GM21717 (cell line): ENCODE measurements around the gene OSM.

Experiments used
- ATAC-seq: cut with Tn5 transposase; IDR thresholded peaks from one replicate; pipeline ENCODE4 v1.9.1; 2021; ENCODE audit warnings: mild to moderate bottlenecking, moderate library complexity; ENCODE audit not compliant: unreplicated experiment

OSM gene

GRCh38 chr22:30285846-30286200 lies 19.2 kb upstream of the OSM start:
- ATAC-seq, result no peak

GRCh38 chr22:30285176-30285845 lies 18.7 kb upstream of the OSM start:
- no peak for ATAC-seq

DNA sequence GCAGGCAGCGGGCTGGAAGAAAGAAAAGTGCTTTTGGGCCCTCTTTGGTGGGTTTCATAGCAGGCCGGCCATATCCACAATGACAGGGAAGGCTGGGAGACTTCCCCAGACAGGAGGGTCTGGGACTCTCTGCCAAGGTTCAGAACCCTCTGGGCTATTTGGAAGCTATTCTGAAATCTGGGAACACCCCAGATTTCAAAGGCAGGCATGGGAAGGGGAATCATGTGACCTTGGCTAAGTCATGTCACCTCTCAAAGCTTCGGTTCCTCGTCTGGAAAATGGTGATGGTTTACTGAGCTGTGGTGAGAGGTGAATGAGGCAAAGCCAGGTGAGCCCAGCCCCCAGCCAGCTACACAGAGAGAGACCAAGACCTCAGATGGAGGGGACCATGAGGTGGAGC lies 18.0 kb upstream of the OSM start:
- no peak for ATAC-seq

GRCh38 chr22:30284172-30284571 lies 17.5 kb upstream of the OSM start:
- ATAC-seq, result no peak

- ATAC-seq, result no peak
These were observed 16.7 kb upstream of the OSM start for GRCh38 chr22:30283342-30283741.

DNA sequence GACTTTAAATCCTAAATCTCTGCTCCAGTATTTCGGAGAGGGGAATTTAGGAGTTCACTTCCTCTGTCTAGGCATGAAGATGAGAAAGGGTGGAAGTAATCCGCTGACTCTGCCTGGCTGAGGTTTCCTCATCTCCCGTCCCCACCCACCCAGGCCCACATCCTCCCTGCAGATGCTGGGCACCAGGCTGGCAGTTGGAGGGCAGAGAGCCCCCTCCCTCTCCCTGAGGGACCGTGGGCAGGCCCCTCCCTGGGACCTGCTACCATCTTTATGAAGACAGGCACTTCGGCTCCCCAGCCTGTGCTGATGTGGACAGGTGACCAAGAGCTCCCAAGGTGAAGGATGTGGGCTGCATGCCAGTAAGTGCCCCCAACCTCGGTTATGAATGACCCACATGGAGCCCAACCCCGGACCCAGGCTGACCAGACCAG lies 16.0 kb upstream of the OSM start:
- ATAC-seq, result no peak

GRCh38 chr22:30280505-30280904 lies 13.9 kb upstream of the OSM start:
- no peak for ATAC-seq

DNA sequence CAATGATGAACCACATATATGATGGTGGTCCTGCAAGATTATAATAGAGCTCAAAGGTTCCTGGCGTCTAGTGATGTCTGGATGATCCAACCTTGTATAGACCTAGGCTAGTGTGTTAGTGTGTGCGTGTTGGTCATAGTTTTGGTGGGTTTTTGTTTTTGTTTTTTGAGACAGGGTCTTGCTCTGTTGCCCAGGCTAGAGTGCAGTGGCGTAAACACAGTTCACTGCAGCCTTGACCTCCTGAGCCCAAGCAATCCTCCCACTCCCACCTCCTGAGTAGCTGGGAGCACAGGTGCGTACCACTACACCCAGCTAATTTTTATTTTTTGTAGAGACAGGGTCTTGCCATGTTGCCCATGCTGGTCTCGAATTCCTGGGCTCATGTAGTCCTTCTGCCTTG lies 13.3 kb upstream of the OSM start:
- no peak for ATAC-seq

DNA sequence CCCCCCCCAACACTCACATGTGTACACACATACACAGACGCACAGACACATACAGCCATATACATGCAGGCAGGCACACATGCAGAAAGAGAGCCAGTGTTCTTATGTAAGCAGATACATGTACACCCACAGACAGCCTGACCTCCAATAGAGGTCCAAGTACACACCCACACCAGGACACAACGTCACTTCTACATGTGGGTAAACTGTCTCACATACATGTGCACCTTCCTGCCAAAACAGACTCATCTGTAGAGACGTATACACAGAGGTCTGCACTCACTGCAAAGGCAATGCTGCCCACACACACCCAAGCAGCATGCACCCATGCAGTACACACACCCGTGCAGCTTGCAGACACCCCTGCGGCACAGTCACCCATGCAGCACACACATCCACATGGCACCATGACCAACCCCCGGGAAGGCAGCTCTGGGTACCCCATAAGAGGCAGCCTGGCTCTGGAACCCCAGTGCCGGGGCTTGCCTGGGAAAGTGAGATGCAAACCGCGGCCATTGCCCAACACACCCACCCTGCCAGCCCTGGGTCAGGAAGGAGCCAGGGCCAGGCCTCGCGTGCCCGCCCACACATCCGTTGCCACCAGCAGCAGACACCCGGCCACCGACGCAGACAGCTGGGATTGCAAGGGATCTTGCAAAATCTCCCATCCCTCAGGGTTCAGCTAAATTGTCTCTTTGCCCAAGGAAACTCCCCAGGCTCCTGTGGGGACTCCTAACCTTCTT lies 12.6 kb upstream of the OSM start:
- no peak for ATAC-seq

- no peak for ATAC-seq
These were observed 11.1 kb upstream of the OSM start for GRCh38 chr22:30277547-30278344.

DNA sequence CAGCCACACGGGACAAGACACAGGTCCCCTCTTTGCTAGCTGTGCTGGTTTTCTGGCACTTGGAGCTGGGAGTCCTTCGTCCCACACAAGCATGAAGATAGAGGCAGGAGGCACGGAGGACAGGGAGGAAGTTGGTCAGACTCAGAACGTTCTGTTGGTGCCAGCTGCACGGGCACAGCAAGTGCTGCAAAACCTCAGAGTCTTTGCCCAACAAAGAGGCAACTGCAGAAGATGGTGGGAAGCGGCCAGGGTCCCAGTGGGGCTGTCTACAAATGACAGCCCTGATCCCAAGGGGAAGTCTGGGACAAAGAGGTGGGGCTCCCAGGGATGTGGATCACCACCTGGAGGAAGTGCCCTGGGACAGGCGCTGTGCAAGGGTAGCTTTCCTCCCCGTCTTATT lies 9.4 kb upstream of the OSM start:
- no peak for ATAC-seq

GRCh38 chr22:30275625-30276024 lies 9.0 kb upstream of the OSM start:
- ATAC-seq, result no peak

- no peak for ATAC-seq
These were observed 7.8 kb upstream of the OSM start for GRCh38 chr22:30274437-30274812.

DNA sequence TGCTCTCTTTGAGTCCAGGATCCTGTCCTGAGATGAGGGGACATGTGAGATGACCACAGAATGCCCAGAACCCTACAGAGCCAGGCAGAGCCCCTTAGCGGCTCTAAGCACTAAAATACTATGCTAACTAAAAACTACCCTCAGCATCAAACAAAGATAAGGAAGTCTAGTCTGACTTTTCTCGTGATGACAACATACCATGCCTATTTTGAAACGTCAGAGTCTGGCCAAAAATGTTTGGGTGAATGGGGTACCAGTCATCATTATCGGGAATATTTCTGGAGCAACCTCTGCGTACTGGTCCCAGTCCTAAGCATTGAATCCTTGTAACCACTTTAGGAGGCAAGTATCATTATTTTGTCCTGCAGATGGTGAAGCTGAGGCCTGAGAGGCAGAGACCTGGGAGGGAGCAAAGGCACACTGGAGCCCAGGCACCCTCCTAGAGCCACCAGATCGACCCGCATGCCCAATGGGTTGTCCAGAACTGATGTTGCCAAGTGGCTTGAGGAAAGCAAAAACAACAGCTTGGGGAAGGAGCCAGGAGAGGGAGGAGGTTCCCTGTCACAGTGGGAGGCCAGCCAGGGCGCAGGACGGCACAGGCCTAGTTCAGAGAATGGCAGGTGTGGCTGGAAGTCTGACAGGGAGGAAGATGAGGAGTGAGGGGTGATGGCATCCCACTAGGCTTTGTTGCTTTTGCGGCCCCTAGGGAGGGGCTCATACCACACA lies 7.2 kb upstream of the OSM start:
- ATAC-seq, result no peak

DNA sequence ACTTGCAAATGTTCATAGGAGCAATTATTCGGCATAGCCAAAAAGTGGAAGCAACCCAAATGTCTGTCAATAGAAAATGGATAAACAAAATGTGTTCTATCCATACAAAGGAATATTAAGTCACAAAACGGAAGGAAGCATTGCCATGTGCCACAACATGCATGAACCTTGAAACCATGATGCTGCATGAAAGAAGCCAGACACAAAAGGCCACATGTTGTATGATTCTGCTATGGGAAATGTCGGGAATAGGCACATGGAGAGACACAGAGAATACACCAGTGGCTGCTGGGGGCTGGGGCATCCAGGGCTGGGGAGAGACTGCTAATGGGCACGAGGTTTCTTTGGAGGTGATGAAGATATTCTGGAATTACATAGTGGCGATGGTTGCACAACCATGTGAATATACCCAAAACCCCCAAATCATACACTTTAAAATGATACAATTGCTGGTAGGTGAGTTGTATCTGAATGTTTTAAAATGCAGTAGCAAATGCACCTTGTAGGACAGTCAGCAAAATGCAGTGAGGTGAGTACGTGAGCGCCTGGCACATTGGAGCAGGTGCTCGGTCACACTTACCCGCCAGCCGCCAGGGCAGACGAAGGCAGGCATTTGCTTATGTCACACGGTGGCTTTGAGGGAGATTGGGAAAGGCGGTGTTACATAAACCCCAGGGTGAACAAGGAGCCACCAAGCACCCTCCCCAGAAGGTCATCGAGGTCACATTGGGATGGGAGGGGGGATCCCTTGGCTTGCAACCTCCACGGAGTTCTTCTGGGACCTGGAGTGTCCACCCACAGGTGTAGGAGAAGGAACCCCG lies 6.3 kb upstream of the OSM start:
- no peak for ATAC-seq

DNA sequence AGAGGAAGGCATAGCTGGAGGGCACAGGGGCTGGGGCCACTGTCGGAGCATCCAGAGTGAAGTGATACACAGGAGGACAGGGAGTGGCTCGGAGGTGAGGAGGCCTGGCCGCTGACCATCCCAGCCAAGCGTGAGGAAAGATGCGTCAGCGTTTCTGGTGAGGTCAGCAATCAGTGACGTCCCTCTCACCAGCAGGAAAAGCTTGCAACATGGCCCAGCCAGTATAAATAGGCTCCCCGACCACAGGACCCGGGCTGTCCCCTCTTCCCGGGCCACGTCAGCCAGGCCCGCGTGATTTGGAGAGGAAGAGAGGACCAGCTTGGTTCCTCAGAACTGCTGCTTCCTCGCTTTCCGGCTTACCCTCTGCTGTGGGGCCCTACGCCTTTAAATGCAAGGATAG lies 4.2 kb upstream of the OSM start:
- no peak for ATAC-seq

- no peak for ATAC-seq
These were observed 1.7 kb upstream of the OSM start for GRCh38 chr22:30268331-30268730.

DNA sequence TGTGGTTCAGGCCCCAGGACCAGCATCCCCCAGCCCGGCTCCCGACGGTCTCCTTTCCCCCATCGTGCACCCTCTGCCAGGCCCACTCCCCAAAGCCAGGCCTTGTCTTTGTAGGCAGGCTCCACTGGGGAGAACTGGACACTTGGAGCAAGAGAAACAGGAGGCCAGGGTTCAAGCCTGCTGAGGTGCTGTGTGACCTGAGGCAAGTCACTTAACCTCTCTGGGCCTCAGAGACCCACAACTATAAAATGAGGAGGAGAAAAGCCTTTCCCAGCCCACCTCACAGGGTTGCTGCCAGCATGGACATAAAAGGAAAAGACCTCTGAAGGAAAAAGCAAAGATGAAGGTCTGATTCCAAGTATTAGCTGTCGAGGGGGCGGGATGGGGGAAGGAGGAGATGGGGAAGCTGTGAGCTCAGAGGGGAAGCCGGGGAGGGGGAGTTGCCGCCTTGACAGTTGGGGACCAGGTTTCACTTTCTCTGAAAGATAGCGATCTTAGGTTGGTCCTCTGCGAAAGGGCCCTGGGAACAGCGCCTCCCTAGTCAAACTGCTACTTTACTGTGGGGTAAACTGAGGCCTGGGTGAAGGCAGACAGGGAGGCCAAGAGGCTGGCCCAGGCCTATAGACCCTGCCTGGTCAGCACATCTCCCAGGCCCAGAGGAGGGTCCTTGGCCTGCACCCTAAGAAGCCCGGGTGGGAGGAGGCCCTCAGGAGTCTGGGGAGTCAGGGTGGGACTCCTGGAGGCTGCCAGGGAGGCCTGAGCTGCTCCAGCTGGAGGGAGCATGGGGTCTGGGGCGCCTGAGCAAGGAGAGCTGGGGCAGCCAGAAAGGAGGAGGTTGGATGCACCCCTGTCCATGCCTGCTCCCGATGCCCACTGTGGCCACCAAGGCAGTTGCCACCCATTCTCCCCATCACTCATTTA lies 991 bp upstream of the OSM start:
- no peak for ATAC-seq

- peak; percentile 69 for ATAC-seq
These were observed 717 bp downstream of the OSM start for GRCh38 chr22:30265823-30266444.
